ENCODE measurements around the gene AVEN. TPM values are rescaled to one million over a fixed set of nuclear protein-coding genes. Genes with fewer than 3 reads are reported as not detected.
A peak's percentile ranks its signal among the peaks of the same experiment; 100 is the strongest.

The AVEN gene
- total RNA-seq, 1 donor from 2014 or later: 11.5 TPM

- DNase-seq (no peak), ATAC-seq (no peak)
- H3K36me3 ChIP-seq: no peaks in the 10 kb centered on the region
- no peaks in the 10 kb centered on the region for H3K4me1 ChIP-seq
- H3K27ac ChIP-seq: no peak overlapping the region
- no peaks in the 10 kb centered on the region for H3K27me3 ChIP-seq
- no peaks in the 10 kb centered on the region for H3K9me3 ChIP-seq
- no peak overlapping the region for H3K4me3 ChIP-seq
- peak; percentile 12 for TF ChIP-seq CTCF (IDR thresholded peaks at IDR 0.05)
- intact Hi-C loops (cut with DNase I): no loop called here
Measured at GRCh38 chr15:33994005-33994615, 44.9 kb downstream of the AVEN start.

GRCh38 chr15:33988384-33988783 is 50.6 kb downstream of the AVEN start:
- Histone ChIP-seq H3K4me1 (no peaks in the 10 kb centered on the region), H3K4me3 (no peak overlapping the region), H3K9me3 (no peaks in the 10 kb centered on the region), H3K27me3 (no peaks in the 10 kb centered on the region), H3K36me3 (no peaks in the 10 kb centered on the region), H3K27ac (no peak overlapping the region)
- TF ChIP-seq CTCF (IDR thresholded peaks at IDR 0.05): no peak
- DNase-seq (no peak), ATAC-seq (no peak)
- intact Hi-C loops (cut with DNase I): no loop called here

- TF ChIP-seq CTCF (IDR thresholded peaks at IDR 0.05): no peak
- no peak for DNase-seq
- H3K4me3 ChIP-seq: no peak overlapping the region
- H3K9me3 ChIP-seq: no peaks in the 10 kb centered on the region
- no peaks in the 10 kb centered on the region for H3K27me3 ChIP-seq
- no peaks in the 10 kb centered on the region for H3K4me1 ChIP-seq
- intact Hi-C loops (cut with DNase I): no loop called here
- no peak overlapping the region for H3K27ac ChIP-seq
- no peak for ATAC-seq
- no peaks in the 10 kb centered on the region for H3K36me3 ChIP-seq
Measured at GRCh38 chr15:33987444-33987843, 51.6 kb downstream of the AVEN start.

- no peak overlapping the region for H3K27ac ChIP-seq
Measured at GRCh38 chr15:33985751-33986150, 53.3 kb downstream of the AVEN start.

GRCh38 chr15:33985287-33985686 is 53.7 kb downstream of the AVEN start:
- intact Hi-C loops (cut with DNase I): no loop called here

More at GRCh38 chr15:33985751-33986150, 53.3 kb downstream of the AVEN start:
- no peak overlapping the region for H3K4me3 ChIP-seq
- DNase-seq (no peak), ATAC-seq (no peak)
- H3K9me3 ChIP-seq: no peaks in the 10 kb centered on the region
- no peaks in the 10 kb centered on the region for H3K36me3 ChIP-seq
- H3K4me1 ChIP-seq: no peaks in the 10 kb centered on the region
- intact Hi-C loops (cut with DNase I): no loop called here
- no peaks in the 10 kb centered on the region for H3K27me3 ChIP-seq
- TF ChIP-seq CTCF (IDR thresholded peaks at IDR 0.05): no peak

More at GRCh38 chr15:33985287-33985686, 53.7 kb downstream of the AVEN start:
- no peaks in the 10 kb centered on the region for H3K36me3 ChIP-seq
- no peaks in the 10 kb centered on the region for H3K27me3 ChIP-seq
- H3K9me3 ChIP-seq: no peaks in the 10 kb centered on the region
- DNase-seq (no peak), ATAC-seq (peak; percentile 55)
- no peak for TF ChIP-seq CTCF (IDR thresholded peaks at IDR 0.05)
- H3K4me3 ChIP-seq: no peak overlapping the region
- H3K27ac ChIP-seq: no peak overlapping the region
- H3K4me1 ChIP-seq: no peaks in the 10 kb centered on the region
